ENCODE measurements around the gene NAPB.

The NAPB gene

DNA sequence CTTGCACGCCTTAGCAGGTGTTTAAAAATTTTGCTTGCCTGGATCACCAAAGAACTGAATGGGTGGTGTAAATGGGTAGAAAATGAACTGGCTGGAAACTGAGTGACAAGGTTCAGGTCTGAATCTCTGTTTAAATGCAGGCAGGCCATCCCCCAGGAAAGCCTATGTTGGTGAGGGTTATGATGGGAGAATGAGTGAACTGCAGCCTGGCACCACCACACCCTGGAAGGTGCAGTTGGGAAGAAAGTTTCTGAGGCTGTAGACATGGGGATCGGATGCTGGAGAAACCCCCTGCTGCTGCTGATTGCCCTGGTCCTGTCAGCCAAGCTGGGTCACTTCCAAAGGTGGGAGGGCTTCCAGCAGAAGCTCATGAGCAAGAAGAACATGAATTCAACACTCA lies 18.7 kb upstream of the NAPB start:
- in situ Hi-C loops (cut with MboI; ENCODE audit: low sequenced_read_pairs) = loop anchor here (25.0 kb wide), 2 partner anchors 172 to 753 kb away; partner anchors contain the start of gene CST9

DNA sequence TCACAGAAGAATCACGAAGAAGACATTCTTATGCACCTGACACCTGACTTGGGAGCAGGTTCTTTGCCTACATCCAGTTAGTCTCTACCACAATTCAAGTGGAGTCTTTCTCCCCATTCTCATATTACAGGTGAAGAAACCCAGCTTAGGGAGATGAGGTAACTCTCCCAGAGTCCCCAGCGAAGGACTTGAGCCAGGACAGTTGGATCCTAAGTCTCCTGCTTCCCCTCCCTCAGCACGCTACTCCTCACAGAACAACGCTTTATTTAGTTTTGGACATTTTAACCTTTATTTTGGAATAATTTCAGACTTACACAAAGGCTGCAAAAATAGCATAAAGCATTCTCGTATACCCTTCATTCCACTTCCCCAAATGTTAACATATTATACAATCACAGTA lies 17.4 kb upstream of the NAPB start:
- in situ Hi-C loops (cut with MboI; ENCODE audit: low sequenced_read_pairs) = loop anchor here (25.0 kb wide), 2 partner anchors 174 to 751 kb away; partner anchors contain the start of gene CST9

DNA sequence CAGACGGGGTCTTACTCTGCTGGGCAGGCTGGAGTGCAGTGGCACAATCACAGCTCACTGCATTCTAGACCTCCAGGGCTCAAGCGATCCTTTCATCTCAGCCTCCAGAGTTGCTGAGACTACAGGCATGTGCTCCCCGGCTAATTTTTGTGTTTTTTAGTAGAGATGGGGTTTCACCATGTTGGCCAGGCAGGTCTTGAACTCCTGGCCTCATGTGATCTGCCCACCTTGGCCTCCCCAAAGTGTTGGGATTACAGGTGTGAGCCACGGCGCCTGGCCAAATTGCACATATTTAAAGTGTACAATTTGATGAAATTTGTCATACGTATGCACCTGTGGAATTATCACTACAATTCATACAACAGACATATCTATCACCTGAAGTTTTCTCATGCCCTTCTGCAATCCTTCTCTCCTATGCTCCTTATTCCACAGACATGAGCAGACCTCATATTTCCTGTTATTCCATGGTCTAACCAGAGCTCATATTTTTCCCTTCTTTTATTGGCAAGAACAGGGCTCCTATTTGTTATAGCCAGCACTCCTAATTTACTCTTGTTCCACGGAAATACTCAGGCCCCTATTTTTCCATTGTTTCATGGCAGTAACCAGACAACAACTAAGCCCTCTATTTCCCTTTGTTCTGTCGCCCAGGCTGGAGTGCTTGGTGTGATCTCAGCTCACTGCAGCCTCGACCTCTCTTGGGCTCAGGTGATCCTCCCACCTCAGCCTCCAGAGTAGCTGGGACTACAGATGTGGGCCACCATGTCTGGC lies 16.0 kb upstream of the NAPB start:
- in situ Hi-C loops (cut with MboI; ENCODE audit: low sequenced_read_pairs) = loop anchor here (25.0 kb wide), 2 partner anchors 175 to 750 kb away; partner anchors contain the start of gene CST9

DNA sequence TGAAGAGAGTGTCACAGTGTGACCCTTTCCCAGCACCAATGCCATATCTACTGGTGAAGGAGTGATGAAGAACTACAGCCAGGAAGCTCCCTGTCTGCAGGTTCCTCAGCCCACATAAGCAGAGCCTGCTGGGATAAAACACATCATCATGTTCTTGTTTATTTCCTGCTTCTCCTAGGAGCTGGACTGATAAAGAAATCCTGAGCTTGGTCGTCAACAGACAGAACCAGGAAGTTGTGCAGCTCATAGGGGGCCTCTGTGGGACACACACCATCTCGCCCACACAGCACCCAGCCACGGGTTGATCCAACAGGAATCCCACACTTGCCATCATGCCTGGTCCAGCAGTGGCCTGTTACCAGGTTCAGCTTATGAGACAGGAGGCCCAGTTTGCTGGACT lies 15.4 kb upstream of the NAPB start:
- in situ Hi-C loops (cut with MboI; ENCODE audit: low sequenced_read_pairs) = loop anchor here (25.0 kb wide), 2 partner anchors 176 to 749 kb away; partner anchors contain the start of gene CST9

DNA sequence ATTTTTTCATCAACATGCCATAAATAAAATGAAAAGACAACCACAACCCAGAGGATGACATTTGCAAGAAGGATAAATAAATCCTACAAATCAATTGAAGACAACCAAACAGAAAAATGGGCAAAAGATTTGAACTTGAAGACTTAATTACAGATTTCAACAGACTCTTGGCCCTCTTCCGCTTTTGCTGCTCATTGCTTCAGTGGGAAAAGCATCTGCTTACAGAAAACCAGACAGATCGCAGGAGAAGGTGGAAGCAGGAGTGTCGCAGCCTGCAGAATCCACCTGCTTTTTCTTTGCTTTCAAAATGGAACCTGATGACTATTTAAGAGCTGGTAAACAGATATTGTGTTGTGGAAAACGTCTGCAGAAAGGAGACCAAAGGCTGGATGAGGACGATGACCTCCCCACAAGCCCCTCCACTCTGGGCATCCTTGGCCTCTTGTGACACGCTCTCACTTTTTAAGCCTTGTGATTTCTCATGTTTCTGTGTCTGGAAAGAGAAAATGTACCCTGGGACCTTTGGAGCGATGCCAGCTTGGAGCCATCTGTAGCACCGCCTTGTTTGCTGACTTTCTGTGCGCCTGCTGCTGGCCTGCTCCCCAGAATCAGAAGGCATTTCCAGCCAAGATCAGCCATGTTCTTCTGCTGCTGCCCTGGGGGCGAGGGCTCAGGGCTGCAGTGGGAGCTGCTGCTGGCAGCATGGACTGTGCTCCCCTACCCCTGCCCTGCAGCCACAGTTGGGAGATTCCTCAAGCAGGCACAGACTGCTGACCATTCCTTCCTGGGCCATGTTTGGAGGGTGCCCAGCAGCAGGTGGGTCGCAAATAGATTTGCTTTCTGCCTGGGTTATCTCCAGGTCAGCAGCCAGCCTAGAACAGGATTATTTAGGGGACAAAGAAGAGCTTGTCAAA lies 14.6 kb upstream of the NAPB start:
- in situ Hi-C loops (cut with MboI; ENCODE audit: low sequenced_read_pairs) = loop anchor here (25.0 kb wide), 2 partner anchors 176 to 749 kb away; partner anchors contain the start of gene CST9

DNA sequence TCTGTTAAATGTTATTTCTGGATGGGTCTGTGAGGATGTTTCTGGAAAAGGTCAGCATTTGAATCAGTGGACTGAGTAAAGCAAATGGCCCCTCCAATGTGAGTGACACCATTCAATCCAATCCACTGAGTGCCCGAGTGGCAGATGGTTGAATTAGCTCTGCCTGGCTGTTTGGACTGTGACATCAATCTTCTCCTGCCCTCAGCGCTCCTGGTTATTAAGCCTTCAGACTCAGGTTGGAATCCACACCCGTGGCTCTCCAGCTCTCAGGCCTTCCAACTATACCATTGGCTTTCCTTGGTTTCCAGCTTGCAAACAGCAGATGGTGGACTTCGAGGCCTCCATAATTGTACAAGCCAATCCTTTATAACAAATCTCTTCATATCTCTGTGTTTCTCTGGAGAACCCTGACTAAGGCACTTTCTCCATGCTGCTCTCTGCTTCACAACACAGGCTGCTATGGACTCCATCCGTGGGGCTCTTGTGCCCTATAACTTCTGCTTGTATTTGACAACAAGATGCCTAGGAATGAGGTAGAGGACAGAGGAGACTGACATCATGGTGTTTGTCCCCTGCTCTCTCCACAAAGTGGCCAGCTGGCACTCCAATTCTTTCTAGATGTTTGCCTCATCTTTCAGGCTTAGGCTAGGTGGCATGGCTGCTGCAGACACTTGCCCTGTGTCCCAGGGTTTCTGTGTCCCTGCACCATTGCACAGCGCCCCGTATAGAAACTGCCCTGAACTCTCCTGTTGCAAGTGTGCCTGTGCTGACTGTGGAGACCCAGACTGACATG lies 13.4 kb upstream of the NAPB start:
- in situ Hi-C loops (cut with MboI; ENCODE audit: low sequenced_read_pairs) = loop anchor here (25.0 kb wide), 2 partner anchors 178 to 747 kb away; partner anchors contain the start of gene CST9

DNA sequence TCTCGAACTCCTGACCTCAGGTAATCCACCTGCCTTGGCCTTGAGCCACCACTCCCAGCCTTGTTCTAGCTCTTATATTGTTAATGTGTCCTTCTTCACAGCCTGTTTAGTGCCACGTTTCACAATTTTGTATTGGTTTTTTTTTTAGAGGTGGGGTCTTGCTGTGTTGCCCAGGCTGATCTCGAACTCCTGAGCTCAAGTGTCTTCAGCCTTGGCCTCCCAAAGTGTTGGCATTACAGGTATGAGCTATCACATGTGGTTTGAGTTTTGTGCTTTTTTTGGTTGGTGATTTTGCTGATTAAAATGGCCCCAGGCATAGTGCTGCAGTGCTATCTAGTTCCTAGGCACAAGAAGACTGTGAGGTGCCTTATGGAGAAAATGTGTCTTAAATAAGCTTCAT lies 12.3 kb upstream of the NAPB start:
- in situ Hi-C loops (cut with MboI; ENCODE audit: low sequenced_read_pairs) = loop anchor here (25.0 kb wide), 2 partner anchors 179 to 746 kb away; partner anchors contain the start of gene CST9

DNA sequence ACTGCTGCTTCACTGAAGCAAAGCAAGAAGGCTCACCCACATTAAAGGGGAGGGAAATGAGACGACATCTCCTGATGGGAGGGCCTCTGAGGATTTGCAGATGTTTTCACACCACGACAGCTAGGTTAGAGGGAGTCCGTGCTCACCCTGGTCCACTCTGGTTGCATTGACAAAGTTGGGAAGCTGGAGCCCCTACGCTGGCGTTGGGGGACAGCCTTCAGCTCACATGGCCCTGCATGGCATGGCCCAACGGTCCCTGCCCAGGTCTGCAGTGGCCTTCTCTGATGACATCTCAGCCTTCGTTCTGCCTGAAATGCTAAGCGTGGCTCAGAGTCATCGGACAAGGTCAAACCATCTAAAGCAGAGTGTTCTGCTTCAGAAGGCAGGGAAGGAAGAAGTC lies 3.8 kb upstream of the NAPB start:
- in situ Hi-C loops (cut with MboI; ENCODE audit: low sequenced_read_pairs) = loop anchor here (25.0 kb wide), 2 partner anchors 187 to 738 kb away; partner anchors contain the start of gene CST9

DNA sequence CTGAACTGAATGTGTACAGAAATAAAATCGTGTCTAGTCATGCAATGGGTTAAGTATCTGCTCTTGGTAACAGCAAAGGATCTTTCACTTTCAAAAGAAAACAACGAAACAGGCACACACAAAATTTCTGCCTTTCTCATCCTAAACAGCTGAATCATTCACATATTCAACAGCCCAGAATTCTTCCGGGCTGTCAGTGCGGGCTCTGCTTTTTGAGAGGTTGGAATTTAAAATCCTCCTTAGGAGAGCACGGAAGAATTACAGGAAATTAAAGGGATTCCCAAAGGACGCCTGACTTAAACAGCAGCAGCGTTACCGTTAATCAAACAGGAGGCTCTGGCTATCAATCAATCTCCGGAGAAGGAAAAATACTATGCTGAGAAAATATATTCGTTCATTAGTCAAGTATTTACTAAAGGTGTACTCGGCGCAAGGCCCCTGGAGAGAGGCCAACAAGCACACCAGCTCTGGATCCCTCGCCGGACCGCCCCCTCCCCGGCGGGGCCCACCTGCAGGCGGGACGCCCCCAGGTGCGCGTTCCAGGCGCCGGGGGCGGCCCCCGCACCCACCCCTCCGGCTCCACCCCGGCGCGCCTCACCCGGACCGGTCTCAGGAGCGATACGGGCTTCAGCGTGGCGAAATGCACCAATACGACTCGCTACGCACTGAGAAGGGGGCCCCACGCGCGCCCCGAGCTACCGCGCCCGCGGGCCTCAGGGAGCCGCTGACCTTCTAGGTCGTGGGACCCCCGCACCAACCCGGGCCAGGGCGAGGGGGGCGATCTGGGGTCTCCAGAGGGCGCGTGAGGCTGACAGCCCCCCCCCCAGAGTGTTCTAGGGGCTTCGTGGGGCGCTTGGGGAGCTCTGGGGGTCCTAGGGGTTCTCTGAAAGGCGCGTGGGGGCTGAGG lies 1.0 kb downstream of the NAPB start:
- in situ Hi-C loops (cut with MboI; ENCODE audit: low sequenced_read_pairs) = no loop called here

DNA sequence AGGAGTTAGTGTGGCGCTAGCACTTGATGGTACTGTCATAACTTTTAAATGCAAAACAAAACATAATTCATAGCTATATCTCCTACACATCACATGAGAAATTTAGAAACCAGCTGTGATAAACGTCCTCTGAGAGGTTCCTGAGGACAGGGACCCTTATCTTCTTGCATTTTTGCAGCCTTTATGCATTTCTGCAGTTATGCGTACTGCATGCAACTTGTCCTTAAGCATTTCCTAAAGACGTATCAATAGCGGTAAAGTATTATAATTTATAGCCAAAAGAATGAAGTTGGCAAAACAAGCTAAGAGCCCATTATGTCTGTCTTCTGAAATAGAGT lies 1.7 kb downstream of the NAPB start:
- in situ Hi-C loops (cut with MboI; ENCODE audit: low sequenced_read_pairs) = no loop called here

DNA sequence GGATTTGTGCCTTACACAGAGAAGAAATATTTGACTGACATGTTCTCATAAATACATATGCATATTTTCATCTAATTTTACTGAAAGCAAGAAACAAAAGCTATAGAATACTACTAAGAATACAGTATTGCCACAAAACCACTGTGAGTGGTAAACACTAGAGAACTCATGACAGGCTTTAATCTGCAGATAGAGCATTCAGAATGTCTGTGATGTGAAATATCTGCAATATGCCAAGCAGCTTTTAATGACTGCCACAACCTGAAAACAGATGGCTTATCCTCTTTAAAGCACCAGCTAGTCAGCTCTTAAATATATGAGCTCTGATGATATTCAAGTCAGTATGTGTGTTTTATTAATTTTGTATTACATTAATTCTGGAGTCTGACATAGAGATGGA lies 3.4 kb downstream of the NAPB start:
- in situ Hi-C loops (cut with MboI; ENCODE audit: low sequenced_read_pairs) = no loop called here

DNA sequence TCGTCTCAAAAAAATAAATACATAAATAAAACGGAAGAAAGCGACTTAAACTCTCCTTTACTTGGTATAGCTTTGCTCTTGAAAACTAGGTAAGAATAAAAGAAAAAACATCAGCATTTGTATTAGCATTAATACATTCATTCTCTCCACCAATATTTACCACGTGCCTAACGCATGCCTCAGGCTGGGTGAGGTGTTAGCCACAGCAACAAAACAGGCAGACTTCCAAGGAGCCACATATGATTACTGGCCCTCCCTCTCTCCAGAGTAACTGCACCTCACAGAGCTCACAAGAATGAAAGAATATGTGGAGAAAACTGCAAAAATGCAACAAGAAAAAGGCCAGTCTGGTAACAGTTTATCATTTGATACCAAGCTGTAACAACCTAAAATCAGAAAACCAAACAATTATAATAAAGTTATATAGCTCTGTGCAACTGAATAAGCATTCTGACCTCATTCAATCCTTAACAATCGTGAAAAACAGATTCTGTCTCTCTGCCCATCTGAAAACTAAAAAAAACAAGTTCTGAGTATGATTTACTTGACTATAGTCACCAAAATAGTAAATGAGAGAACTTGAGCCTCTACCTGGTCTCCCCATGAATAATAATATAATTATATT lies 5.2 kb downstream of the NAPB start:
- in situ Hi-C loops (cut with MboI; ENCODE audit: low sequenced_read_pairs) = no loop called here

DNA sequence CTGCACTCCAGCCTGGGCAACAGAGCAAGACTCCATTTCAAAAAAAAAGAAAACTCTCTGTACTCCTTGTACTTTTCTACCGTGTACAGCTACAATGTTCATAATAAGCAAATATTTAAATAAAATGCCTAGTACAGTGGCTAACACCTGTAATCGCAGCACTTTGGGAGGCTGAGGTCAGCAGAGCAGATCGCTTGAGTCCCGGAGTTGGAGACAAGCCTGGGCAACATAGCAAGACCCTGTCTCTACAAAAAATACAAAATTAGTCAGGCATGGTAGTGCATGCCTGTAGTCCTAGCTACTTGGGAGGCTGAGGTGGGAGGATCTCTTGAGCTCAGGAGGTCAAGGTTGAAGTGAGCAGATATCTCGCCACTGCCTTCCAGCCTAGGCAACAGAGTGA lies 5.7 kb downstream of the NAPB start:
- in situ Hi-C loops (cut with MboI; ENCODE audit: low sequenced_read_pairs) = no loop called here

DNA sequence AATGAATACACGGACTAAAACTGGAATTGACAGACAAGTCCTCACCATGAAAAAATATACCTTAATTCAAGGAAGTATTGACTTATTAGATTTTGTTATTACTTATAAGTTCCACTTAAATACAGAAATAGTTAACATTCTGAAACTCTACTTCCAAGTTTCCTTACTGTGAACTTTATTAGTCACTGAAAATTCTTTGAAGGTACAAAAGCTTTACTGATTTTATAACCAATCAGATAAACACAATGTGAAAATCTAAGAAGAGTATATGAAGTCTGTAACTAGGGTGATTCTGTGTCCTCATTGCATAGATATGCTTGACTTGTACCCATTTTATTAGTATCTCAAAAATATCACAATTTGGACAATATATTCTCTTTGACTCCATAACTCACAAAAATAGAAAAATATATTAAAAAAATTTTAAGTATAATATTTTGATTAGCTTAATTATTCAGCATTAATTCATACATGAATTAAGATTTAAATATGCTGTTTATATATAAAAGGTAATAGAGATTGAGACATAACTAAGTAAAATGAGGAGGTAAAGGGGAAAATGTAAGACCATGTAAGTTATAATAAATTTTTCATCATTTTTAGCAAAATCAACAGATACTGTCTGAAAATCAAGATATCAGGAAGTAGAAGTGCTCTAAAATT lies 6.6 kb downstream of the NAPB start:
- in situ Hi-C loops (cut with MboI; ENCODE audit: low sequenced_read_pairs) = no loop called here

DNA sequence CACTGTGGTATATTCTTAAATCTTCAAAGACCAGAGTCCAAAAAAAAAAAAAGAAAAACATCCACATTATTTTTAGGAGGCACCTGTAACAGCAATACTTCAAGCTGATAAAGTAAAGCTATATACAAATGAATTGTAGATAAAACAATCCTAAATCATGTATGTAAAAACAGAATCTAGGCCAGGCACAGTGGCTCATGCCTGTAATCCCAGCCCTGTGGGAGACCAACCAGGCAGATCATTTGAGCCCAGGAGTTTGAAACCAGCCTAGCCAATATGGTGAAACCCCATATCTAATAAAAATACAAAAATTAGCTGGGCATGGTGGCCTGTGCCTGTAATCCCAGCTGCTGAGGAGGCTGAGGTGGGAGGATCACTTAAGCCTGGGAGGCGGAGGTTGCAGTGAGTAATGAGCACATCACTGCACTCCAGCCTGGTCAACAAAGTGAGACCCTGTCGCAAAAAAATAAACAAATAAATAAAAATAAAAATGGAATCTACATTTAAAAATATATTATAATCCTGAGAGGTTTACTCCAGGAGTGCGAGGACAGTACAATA lies 7.3 kb downstream of the NAPB start:
- in situ Hi-C loops (cut with MboI; ENCODE audit: low sequenced_read_pairs) = no loop called here

DNA sequence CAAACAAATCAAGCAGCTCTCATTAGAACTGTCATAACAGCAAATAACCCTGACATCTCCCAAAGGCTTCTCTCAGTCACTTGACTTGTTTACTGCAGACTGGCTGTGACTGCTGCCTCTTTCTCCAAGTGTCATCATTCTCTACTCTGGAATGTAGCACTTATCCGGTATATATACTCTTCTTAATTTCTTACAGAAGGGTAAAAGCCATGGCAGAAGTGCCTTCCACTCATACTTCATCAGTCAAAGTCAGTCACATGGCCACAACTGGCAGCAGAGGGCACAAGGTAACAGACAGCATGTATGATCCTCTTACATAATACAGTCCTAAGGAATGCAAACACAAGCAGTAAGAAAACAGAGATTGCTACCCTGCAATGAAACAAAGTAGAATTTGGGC lies 9.3 kb downstream of the NAPB start:
- in situ Hi-C loops (cut with MboI; ENCODE audit: low sequenced_read_pairs) = no loop called here

DNA sequence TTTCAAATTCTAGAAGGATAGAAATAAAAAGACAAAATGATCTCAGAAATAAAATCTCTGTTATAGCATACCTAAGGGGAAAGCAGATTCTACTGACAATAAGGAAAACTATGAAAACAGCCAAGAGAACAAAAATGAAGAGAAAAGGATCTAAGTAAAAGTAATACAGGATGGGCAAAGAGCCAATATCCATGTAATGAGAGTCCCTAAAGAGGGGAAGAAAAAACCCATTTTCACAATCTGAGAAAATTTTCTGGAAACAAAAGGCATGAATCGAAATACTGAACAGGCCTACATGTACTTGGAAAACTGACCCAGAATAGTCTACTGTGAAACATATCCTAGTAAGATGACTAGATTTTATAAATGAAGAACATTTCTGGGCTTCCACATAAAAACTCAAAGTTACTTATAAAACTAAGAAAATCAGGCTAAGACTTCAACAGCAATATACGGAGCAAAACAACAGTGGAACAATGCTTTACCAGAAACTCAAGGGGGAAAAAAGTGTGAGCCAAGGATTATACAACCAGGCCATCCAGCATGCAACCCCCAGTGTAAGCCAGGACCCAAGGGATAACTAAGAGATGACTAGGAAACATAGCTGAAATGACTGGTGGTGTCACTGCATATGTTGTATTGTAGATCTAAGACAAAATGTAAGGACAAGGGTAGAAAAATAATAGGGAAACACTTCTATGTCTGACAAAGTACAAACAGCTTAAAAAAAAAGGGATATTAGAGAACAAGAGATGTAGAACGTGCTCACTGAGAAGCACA lies 10.2 kb downstream of the NAPB start:
- in situ Hi-C loops (cut with MboI; ENCODE audit: low sequenced_read_pairs) = no loop called here

DNA sequence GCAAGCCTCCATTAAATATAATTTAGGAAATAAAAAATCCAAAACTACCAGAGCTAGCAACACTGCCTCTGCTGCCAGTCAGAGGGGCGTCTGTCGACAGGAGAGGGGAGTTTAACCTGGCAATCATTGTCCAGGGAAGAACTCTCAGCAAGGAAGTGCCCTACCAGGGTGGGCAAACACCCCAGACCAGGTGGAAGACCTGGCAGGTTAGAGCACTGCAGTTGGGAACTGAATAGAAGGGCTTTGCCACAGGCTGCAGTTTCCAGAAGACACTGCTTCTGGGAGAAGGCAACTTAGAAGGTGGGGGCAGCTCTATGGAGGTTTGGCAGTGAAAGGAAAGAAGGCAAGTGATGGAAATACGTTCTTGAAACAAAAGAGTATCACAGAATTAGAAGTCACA lies 11.5 kb downstream of the NAPB start:
- in situ Hi-C loops (cut with MboI; ENCODE audit: low sequenced_read_pairs) = no loop called here

Measured in HL-60/S4 treated with retinoic acid at 250 ng/mL for 4 days and 3 days (cell line).